GM21360 (cell line): ENCODE measurements around the gene ADGRA1.
"Not testable (repeated sequence)": the region's sequence is repeated elsewhere in the genome, so short reads cannot be mapped to it uniquely, and the experiment has no call there.

ENCODE experiments used
- ATAC-seq: cut with Tn5 transposase; IDR thresholded peaks from one replicate; pipeline ENCODE4 v1.9.1; 2021; ENCODE audit warnings: mild to moderate bottlenecking, moderate library complexity; ENCODE audit not compliant: unreplicated experiment

Gene ADGRA1

DNA sequence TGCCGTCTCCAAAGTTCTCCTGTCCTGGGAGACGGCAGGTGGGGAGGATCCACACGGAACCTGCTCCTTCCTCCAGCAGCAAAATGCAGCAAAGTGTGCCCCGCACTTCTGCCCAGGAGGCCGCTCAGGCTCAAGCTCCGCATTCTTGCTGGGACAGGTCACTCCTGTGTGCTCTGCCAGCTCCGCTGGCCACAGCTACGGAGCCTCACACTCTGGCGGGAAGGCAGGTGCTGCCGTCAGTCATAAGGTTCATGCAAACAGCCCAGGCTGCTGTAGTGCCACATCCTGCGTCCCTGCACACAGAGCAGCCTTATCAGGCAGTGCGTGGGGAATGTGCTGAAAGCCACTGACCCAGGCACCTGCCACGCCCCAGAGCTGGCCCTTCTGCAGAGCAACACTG lies 22.4 kb downstream of the ADGRA1 start:
- no peak for ATAC-seq

- no peak for ATAC-seq
Measured at GRCh38 chr10:133110609-133111275, 23.0 kb downstream of the ADGRA1 start.

GRCh38 chr10:133111640-133112039 lies 23.9 kb downstream of the ADGRA1 start:
- not testable (repeated sequence) for ATAC-seq

- ATAC-seq: no peak
Measured at GRCh38 chr10:133113146-133113830, 25.6 kb downstream of the ADGRA1 start.

DNA sequence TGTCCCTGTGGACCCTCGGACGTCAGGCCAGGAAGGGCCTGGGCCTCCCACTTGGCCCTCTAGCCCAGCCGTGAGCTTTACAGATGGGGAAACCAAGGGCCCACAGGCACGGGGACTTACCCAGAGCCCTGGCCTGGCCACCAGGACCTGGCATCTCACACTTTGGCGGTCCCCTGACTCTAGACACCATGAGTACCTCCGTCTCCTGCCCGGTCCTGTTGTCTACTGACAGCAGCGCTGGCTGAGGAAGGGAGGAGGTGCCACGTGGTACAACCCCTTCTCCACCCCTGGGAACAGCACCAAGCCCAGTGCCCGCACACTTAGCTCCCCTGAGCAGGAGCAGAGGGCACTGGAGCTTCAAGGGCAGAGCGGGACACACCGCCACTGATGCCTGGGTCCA lies 26.1 kb downstream of the ADGRA1 start:
- no peak for ATAC-seq

GRCh38 chr10:133114251-133114650 lies 26.5 kb downstream of the ADGRA1 start:
- no peak for ATAC-seq

GRCh38 chr10:133114726-133115452 lies 27.2 kb downstream of the ADGRA1 start:
- no peak for ATAC-seq

GRCh38 chr10:133115453-133115842 lies 27.7 kb downstream of the ADGRA1 start:
- no peak for ATAC-seq

DNA sequence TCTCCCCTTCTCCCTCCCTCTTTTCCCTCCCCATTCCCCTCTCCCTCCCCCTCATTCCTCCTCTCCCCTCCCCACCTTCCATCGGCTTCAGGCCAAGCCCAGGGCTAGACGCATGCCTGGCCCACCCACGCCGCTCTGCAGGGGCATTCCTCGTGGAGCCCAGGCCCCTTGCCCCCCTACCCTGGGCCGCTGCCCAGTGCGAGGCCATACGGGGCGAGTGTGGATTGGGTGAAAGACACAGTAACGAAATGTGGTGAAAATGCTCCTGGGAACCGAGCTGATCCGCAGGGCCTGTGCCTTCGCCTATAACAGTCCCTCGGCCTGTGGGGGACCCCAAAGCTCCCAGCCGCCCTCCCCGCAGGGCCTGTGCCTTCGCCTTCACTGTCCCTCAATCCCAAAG lies 28.3 kb downstream of the ADGRA1 start:
- no peak for ATAC-seq

GRCh38 chr10:133116455-133116854 lies 28.7 kb downstream of the ADGRA1 start:
- no peak for ATAC-seq

DNA sequence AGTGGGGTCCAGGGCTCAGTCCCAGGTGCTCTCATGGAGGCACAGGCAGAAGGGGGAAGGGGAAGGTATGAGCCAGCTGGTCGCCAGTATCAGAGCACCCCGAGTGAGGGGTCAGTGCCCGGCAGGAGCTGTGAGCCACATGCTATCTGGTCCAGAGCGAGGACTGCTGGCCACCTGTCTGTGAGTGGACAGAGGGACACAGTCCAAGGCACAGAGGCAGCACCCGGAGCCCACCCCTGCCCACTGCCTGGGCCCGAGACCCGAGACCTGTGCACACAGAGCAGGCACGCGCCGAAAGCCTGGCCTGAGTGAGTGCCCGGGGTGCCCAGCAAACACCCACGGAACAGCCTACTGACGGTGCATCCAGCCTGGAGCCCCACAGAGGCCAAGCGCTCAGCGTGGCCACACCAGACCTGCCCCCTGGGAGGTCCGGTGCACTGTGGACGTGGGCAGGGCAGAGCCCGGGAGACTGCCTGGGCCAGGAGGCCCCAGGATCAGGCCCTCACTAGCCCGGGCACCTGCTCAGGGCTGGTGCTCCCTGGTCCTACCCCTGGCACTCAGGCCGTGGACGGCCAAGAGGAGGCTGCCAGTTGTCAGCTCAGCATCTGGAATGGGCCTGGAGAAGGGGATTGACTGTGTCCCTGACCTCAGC lies 29.4 kb downstream of the ADGRA1 start:
- no peak for ATAC-seq

GRCh38 chr10:133117688-133118071 lies 30.0 kb downstream of the ADGRA1 start:
- no peak for ATAC-seq

GRCh38 chr10:133121479-133121878 lies 33.8 kb downstream of the ADGRA1 start:
- ATAC-seq: no peak

DNA sequence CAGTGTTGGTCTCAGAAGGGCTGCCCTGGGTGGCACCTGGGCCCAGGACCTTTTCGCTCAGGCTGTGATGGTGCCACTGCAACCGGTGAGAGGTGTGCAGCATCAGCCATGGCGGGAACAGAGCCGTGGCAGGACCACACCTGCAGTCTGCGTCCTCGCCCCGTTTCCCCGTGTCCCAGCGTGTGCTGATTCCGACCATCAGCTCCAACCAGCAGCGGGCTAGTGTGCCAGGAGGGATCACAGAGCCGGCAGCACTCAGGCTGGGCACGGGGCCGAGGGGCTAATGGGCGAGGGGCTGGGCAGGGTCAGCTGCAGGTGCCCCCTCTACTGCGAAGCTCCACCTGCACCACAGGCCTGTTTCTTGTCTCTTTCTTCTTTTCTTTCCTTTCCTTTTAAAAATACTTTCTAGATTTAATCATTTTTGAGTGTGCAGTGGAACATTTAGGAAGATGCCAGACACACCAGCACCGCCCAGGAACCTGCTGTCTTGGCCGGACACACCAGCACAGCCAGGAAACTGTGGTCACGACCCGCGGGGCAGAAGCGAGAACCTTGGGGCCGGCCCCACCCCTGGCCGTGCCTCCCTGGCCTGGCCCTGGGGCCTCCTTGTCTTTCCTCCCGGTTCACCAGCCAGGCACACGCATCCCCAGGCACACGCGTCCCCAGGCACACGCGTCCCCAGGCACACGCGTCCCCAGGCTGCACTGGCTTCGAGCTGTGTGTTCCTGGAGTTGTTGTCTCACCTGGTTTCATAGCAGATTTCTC lies 34.6 kb downstream of the ADGRA1 start:
- ATAC-seq: no peak

DNA sequence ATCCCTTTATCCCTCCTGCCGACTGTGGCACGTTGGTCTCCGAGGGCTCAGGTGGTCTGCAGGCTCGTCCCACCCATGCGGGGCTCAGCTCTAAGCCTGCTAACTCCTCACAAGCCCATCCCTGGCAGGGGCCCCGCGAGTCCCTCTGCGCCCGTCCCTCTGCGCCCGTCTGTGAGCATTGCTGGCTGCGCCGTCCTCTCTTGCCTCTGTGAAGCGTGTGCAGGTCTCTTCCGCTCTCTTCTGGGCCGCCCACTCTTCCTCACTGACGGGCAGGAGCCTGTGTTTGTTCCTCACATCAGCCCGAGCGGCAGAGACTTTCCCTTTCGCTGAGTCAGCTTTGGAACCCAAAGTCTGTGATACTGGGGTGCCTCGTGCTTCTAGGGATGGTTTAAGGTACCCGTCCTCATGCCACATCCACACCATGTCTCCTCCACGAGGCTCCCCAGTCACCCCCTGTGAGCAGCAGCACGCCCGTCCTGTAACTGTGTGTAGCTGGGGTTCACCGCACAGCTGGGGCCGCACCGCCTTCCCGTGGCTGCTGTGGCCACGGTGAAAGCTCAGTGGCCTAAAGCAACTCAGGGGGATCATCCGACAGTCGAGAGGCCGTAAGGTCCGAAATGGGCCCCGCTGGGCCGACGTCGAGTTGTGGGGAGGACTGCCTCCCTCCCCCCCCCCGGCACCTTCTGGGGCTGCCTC lies 35.5 kb downstream of the ADGRA1 start:
- ATAC-seq: no peak

DNA sequence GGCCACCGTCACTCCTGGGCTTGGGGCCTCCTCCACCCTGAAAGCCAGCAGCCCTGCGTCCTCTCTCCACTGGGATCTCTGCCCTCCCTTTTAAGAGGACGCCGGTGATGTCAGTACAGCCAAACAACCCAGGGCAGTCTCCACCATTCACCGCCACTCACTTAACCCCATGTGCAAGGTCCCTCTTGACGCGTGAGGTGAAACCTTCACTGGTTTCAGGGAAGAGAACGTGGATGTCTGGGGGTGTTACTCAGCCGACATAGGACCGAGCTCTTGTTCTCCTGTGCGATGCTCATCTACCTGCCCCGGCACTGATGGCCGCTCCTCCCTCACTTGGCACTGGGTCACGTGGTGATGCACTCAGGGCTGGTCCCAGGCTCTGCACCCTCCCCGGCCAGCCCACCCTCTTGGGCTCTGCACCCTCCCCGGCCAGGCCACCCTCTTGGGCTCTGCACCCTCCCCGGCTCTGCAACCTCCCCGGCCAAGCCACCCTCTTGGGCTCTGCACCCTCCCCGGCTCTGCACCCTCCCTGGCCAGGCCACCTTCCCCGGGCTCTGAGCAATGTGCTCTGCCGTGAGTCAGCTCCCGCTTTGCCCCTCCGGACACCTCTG lies 36.1 kb downstream of the ADGRA1 start:
- ATAC-seq: no peak

DNA sequence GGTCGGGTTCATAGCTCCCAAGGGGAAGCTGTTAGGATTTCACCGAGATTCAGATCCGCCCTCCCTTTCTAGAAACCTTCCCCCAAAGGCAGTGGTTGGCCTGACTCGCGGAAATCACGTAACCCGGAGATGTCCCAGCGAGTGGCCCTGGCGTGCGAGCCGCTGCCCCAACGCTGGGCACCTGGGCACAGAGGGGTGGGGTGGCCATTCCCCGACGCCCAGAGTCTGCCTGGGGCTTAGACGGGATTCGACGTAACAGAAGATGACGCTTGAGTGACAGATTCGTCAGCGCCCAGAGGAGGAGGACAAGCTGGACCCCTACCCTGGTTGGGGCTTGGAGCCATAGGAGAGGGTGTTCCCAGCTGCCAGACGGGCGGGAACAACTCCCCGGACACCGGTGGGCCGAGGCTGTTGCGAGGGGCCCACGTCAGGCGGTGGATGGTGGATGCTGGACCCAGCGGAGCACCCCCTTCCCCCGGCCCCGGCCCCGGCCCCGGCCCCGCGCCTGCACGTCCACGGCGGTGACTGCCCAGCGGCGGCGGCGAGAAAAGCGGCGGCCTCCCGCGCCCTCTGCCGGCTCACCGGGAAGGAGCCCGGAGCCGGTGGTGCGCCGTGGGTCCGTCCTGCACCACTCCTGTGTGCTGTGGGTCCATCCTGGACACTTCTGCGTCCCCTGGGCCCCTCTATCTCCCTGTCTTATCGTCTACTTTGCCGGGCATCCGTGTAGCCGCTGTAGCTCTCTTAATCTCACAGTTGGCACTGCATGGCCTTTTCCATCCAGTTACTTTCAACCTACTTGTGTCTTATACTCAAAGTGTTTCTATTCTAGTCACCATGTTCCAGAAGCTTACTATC lies 36.9 kb downstream of the ADGRA1 start:
- no peak for ATAC-seq

GRCh38 chr10:133125901-133126300 lies 38.2 kb downstream of the ADGRA1 start:
- ATAC-seq: no peak
